ENCODE results near the gene KDM4C. TPM values are rescaled to one million over a fixed set of nuclear protein-coding genes. Genes with fewer than 3 reads are reported as not detected.

KDM4C gene
- polyA plus RNA-seq, 1 donor (not counting 4 experiments of a cell fraction or from before 2014, with no cell fraction given): 17.2 TPM

DNA sequence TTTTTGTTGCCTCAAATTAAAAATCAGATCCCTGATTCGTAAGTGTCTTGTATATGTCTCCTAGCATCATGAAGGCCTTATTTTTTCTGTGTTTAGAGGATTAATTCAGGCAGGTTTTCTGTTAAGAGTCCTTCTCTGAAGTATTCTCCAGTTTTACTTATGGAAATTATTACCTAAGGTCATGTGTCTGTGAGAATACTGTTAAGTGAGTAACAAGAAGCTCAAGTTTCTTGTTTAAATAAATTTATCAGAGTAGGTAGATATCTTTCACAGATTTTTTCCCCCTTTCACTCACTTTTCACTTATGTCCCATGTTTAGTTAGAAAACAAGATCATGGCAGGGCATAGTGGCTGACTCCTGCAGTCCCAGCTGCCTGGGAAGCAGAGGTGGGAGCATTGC is 233.6 kb downstream of the KDM4C start:
- TF ChIP-seq, protein P1, sequence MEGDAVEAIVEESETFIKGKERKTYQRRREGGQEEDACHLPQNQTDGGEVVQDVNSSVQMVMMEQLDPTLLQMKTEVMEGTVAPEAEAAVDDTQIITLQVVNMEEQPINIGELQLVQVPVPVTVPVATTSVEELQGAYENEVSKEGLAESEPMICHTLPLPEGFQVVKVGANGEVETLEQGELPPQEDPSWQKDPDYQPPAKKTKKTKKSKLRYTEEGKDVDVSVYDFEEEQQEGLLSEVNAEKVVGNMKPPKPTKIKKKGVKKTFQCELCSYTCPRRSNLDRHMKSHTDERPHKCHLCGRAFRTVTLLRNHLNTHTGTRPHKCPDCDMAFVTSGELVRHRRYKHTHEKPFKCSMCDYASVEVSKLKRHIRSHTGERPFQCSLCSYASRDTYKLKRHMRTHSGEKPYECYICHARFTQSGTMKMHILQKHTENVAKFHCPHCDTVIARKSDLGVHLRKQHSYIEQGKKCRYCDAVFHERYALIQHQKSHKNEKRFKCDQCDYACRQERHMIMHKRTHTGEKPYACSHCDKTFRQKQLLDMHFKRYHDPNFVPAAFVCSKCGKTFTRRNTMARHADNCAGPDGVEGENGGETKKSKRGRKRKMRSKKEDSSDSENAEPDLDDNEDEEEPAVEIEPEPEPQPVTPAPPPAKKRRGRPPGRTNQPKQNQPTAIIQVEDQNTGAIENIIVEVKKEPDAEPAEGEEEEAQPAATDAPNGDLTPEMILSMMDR (optimal IDR thresholded peaks at IDR 0.05 in 1 of 3, IDR thresholded peaks at IDR 0.05 in 1 of 3, conservative IDR thresholded peaks at IDR 0.05 in 1 of 3; ENCODE audit: extremely low read depth in 1 of 3, insufficient read depth in 2 of 3, low read length in 3 of 3): no peak
- TF ChIP-seq EZH2 (IDR thresholded peaks at IDR 0.05; ENCODE audit: low read length): no peak
- FAIRE-seq (no peak), DNase-seq (ENCODE audit: low read depth, low spot score) (no peak)
- Histone ChIP-seq H3K9me1 (ENCODE audit: control insufficient read depth, extremely low read depth, insufficient read depth, low read length) (no peaks in the 10 kb centered on the region), H3K4me1 (ENCODE audit: control insufficient read depth, extremely low read depth, insufficient read depth, low read length) (no peaks in the 10 kb centered on the region), H3K9ac (ENCODE audit: control insufficient read depth, extremely low read depth, insufficient read depth, low read length) (no peak overlapping the region), H3K4me2 (ENCODE audit: control insufficient read depth, extremely low read depth, insufficient read depth, low read depth, low read length) (no peak overlapping the region), H3K36me3 (ENCODE audit: control insufficient read depth in 2 of 2, extremely low read depth in 1 of 2, insufficient read depth in 2 of 2, low read length in 2 of 2) (peaks cover 0 to 8% of the 10 kb centered on the region in 2 experiments), H3K27ac (ENCODE audit: control insufficient read depth, insufficient read depth, low read length) (no peak overlapping the region), H3K9me3 (ENCODE audit: control insufficient read depth, low read depth, low read length) (no peaks in the 10 kb centered on the region), H3K4me3 (ENCODE audit: control insufficient read depth in 2 of 3, extremely low read depth in 1 of 3, insufficient read depth in 2 of 3, low read depth in 1 of 3, low read length in 3 of 3) (no peak overlapping the region), H3K79me2 (ENCODE audit: control insufficient read depth, insufficient read depth, low read length) (no peaks in the 10 kb centered on the region), H2AFZ (ENCODE audit: control insufficient read depth, low read length) (no peak overlapping the region), H4K20me1 (ENCODE audit: control insufficient read depth, extremely low read depth, insufficient read depth, low read length) (no peaks in the 10 kb centered on the region), H3K27me3 (ENCODE audit: control insufficient read depth, extremely low read depth, insufficient read depth, low read length) (no peaks in the 10 kb centered on the region)
- dilution Hi-C loops (cut with MboI; ENCODE audit: extremely low pct_ligation_motif_present, low sequenced_read_pairs): no loop called here

DNA sequence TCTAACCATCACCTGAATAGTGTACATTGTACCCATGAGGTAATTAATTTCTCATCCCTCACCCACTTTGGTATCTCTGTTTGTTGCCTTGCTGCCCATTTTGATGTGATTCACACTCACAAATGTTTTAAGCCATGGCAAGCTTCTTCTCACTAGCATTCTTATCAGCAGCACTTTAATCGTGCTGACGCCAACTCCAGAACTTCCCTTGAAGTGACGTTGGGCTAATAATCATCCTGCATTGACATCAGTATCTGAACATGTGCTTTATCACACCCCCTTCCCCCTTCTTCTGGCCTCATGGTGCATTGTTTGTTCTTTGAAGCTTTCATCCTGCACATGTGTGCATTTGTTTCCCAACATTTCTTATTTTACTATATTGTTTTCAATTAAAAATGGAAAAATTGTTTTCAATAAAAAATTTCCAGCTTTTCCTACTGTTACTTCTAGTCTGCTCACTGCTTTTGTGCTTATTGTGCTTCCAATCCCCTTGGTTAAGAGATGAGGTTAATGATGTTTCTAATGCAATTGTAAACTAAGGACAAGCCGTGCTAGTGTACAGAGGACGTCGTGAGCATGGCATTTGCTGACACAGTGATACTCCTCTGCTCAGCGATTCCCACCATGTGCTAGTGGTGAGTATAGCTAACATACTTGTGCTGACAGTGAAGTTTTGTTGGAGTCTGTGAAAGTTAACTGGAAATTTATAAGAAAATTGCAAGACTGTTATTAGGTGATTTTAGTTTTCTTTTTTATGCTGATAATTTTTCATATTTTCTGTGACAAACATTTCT is 238.5 kb downstream of the KDM4C start:
- Histone ChIP-seq H3K9me3 (ENCODE audit: control insufficient read depth, low read depth, low read length) (no peaks in the 10 kb centered on the region), H3K36me3 (ENCODE audit: control insufficient read depth in 2 of 2, extremely low read depth in 1 of 2, insufficient read depth in 2 of 2, low read length in 2 of 2) (peaks cover 0 to 4% of the 10 kb centered on the region in 2 experiments), H3K9me1 (ENCODE audit: control insufficient read depth, extremely low read depth, insufficient read depth, low read length) (no peaks in the 10 kb centered on the region), H3K4me2 (ENCODE audit: control insufficient read depth, extremely low read depth, insufficient read depth, low read depth, low read length) (no peak overlapping the region), H3K9ac (ENCODE audit: control insufficient read depth, extremely low read depth, insufficient read depth, low read length) (no peak overlapping the region), H3K27me3 (ENCODE audit: control insufficient read depth, extremely low read depth, insufficient read depth, low read length) (no peaks in the 10 kb centered on the region), H4K20me1 (ENCODE audit: control insufficient read depth, extremely low read depth, insufficient read depth, low read length) (no peaks in the 10 kb centered on the region), H3K79me2 (ENCODE audit: control insufficient read depth, insufficient read depth, low read length) (no peaks in the 10 kb centered on the region), H3K27ac (ENCODE audit: control insufficient read depth, insufficient read depth, low read length) (no peak overlapping the region), H3K4me1 (ENCODE audit: control insufficient read depth, extremely low read depth, insufficient read depth, low read length) (no peaks in the 10 kb centered on the region), H2AFZ (ENCODE audit: control insufficient read depth, low read length) (no peak overlapping the region), H3K4me3 (ENCODE audit: control insufficient read depth in 2 of 3, extremely low read depth in 1 of 3, insufficient read depth in 2 of 3, low read depth in 1 of 3, low read length in 3 of 3) (no peak overlapping the region)
- dilution Hi-C loops (cut with MboI; ENCODE audit: extremely low pct_ligation_motif_present, low sequenced_read_pairs): no loop called here
- no peak for TF ChIP-seq EZH2 (IDR thresholded peaks at IDR 0.05; ENCODE audit: low read length)
- TF ChIP-seq, protein P1 (optimal IDR thresholded peaks at IDR 0.05 in 1 of 3, IDR thresholded peaks at IDR 0.05 in 1 of 3, conservative IDR thresholded peaks at IDR 0.05 in 1 of 3; ENCODE audit: extremely low read depth in 1 of 3, insufficient read depth in 2 of 3, low read length in 3 of 3): no peak
- FAIRE-seq (no peak), DNase-seq (ENCODE audit: low read depth, low spot score) (no peak)
